ENCODE measurements around the gene SPTBN1.

- TF ChIP-seq CTCF (IDR thresholded peaks at IDR 0.05) (no peak), POLR2A (IDR thresholded peaks at IDR 0.05; ENCODE audit: low read length) (no peak), SMC3 (IDR thresholded peaks at IDR 0.05) (no peak), BHLHE40 (IDR thresholded peaks at IDR 0.05; ENCODE audit: low read depth, low read length) (no peak), EP300 (IDR thresholded peaks at IDR 0.05) (no peak), RFX5 (IDR thresholded peaks at IDR 0.05) (no peak), ESRRA (IDR thresholded peaks at IDR 0.05; ENCODE audit: borderline replicate concordance, low read length) (no peak), KDM1A (IDR thresholded peaks at IDR 0.05; ENCODE audit: low read depth) (no peak), MAZ (IDR thresholded peaks at IDR 0.05; ENCODE audit: borderline replicate concordance, low read depth, low read length) (no peak), HOXA7 (CRISPR knock-in tag; IDR thresholded peaks at IDR 0.05) (no peak), FOSL2 (IDR thresholded peaks at IDR 0.05) (no peak), FOSL2 (CRISPR knock-in tag; IDR thresholded peaks at IDR 0.05) (no peak), CEBPB (IDR thresholded peaks at IDR 0.05) (no peak)
- TF ChIP-seq, protein P1, sequence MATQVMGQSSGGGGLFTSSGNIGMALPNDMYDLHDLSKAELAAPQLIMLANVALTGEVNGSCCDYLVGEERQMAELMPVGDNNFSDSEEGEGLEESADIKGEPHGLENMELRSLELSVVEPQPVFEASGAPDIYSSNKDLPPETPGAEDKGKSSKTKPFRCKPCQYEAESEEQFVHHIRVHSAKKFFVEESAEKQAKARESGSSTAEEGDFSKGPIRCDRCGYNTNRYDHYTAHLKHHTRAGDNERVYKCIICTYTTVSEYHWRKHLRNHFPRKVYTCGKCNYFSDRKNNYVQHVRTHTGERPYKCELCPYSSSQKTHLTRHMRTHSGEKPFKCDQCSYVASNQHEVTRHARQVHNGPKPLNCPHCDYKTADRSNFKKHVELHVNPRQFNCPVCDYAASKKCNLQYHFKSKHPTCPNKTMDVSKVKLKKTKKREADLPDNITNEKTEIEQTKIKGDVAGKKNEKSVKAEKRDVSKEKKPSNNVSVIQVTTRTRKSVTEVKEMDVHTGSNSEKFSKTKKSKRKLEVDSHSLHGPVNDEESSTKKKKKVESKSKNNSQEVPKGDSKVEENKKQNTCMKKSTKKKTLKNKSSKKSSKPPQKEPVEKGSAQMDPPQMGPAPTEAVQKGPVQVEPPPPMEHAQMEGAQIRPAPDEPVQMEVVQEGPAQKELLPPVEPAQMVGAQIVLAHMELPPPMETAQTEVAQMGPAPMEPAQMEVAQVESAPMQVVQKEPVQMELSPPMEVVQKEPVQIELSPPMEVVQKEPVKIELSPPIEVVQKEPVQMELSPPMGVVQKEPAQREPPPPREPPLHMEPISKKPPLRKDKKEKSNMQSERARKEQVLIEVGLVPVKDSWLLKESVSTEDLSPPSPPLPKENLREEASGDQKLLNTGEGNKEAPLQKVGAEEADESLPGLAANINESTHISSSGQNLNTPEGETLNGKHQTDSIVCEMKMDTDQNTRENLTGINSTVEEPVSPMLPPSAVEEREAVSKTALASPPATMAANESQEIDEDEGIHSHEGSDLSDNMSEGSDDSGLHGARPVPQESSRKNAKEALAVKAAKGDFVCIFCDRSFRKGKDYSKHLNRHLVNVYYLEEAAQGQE (IDR thresholded peaks at IDR 0.05): no peak
Measured at GRCh38 chr2:54420524-54421172, 35.5 kb upstream of the SPTBN1 start.
